Fibroblast of peridontal ligament (primary cell): Measurements from ENCODE around the gene AGBL4.

Source experiments
- DNase-seq: peaks from one replicate; pipeline ENCODE4 v3.0.0-alpha.2; 2010; ENCODE audit errors: extremely low read depth

AGBL4 gene

DNA sequence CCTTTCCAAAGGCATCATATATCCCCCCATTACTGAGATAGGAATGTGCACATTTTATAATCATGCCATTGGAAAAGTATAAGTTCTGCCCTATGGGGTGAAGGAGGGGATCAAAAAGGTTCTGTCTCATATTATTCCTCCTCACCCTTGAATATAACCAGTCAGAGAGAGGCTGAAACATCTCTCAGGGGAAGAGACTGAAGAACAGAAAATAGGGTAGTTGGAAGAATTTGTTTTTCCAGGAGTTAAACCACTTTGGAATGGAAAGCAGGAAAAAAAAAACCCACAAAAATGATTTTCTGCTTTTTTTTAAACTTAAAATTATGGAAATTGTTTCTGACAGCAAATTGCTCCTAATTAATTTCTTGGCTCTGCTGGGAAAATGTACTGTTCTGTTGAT is 1194.3 kb downstream of the AGBL4 start:
- DNase-seq: no peak

DNA sequence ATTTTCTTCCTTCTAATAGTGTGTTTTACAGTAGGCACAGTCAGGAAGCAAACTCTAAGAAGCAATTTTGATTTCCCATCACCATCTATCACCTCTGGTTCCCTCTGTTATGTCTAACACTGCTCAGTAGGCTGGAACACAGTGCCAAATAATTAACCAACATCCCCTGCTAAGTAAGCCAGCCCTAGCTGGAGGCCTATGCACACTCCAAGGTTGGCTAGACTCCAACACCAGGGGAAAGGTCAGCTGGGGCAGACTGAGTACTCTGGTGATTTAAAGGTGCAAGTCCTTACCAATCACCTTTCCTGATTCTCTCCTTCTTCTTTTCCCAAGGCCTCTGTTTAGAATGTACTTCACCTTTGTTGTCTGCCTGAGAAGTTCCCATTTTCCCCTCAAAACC is 1200.6 kb downstream of the AGBL4 start:
- no peak for DNase-seq

- DNase-seq: no peak
Measured at GRCh38 chr1:48820491-48820890, 1203.3 kb downstream of the AGBL4 start.

DNA sequence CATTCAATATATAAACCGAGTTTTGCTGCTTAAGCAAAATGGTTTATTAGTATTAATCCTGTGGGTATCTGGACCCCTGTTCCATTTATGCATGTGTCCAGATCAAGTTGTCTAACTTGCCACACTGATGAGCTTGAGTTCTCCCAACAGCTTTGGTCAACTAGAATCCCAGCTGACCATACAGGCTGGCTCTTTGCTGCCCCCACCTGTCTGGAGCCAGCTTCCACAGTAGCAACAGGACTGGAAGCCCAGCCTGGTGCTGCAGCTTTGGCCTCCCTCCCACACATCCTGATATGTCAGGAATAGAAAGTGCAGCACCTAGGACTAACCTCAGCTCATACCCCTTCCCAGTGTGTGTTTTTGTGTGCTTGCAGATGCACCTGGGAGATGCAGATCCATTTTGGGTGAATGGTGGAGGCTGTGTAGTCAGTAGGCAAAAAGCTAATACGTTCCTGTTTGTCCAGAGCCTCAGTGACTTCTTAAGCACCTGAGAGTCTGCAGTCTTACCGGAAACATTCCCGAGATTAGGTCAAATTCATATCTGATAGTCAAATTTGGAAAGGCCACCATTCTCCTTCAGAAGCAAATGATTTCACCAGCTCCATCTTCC is 1206.1 kb downstream of the AGBL4 start:
- DNase-seq: peak; percentile 45

DNA sequence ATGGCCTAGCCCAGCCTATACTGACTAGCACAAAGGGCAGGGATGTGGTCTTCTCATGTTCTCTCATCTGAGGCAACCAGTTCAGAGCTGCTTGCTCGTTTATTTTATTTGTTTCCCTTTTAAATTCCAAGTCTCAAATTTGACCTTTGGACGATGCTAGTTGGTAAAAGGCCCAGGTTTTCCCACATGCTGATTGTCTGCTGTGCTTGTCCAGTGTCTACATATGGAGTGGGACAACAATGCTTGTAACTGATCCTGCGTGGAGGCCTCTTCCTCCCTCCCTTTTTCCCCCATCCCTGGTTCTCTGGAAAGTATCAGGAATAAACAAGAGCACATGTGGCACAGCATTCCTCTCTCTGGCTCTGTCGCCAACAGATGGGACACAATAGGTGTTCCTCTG is 1213.0 kb downstream of the AGBL4 start:
- DNase-seq: peak; percentile 58

- no peak for DNase-seq
Measured at GRCh38 chr1:48808496-48808895, 1215.3 kb downstream of the AGBL4 start.

DNA sequence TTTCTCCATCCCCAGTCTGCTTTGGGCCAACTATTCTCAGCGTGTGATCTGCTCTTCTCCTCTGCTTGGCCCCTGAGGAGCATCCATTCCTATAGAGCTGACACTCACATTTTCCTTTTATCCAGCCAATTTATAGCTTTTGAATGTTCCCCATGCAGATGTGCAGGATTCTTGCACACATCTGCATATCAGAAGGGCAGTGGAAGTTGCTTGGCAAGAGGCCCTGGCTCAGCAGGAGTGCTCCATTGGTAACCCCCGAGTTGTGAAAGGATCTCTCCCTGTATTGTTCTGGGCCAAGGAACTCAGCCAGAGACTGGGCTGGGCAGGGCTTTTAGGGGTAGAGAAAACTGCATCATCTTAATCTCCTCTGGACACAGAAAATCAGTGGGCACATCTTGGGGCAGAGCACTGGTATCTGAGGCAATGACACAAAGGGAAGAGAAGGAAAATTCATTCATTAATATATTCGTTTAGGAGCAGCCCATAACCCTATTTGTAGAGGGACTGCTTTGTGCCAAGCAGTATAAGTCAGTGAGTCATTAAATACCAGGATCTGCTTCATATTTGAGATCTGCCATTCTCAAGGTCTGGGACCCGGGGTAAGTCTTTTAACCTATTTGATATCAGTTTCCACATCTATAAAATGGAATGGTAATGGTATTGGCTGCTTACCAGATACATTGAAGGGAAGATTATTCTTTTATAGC is 1216.0 kb downstream of the AGBL4 start:
- DNase-seq: peak; percentile 17

DNA sequence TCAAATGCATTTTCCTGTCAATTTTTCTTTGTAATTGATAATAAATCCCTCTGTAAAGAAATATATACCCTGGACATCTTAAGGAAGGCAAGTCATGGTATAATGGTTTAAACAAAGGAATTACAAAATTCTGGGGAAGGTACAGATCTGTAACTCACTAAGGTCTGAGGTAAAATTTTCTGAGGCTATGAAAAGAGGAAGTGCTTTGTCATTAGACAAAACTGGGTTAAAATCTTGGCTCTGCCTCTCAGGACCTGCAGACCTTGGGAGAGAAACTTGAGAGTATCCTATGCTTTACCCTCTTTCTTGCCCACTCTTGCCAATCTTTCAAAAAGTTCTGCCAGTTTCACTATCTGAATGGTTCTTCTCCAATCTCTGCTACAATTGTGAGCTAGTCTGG is 1220.3 kb downstream of the AGBL4 start:
- DNase-seq: no peak

GRCh38 chr1:48794816-48795215 is 1228.9 kb downstream of the AGBL4 start:
- no peak for DNase-seq

- no peak for DNase-seq
Measured at GRCh38 chr1:48793863-48794262, 1229.9 kb downstream of the AGBL4 start.

DNA sequence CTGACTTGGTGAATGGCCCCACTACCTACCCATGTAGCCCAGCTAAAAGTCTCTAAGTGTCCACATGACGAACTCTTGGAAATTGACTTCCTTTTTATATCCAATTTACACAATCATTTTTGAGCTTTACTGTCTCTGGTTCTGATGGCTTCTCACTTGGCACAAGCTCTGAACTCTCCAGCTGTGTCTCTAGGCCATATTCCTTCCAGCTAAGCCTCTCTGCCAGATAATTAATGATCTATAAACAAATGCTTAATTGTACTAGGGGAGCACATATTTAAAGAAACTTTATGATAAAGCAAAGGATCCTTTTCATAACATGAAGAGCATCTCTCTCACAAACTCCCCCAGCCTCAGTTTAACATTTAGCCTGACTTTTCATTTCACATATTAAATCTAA is 1230.8 kb downstream of the AGBL4 start:
- no peak for DNase-seq

DNA sequence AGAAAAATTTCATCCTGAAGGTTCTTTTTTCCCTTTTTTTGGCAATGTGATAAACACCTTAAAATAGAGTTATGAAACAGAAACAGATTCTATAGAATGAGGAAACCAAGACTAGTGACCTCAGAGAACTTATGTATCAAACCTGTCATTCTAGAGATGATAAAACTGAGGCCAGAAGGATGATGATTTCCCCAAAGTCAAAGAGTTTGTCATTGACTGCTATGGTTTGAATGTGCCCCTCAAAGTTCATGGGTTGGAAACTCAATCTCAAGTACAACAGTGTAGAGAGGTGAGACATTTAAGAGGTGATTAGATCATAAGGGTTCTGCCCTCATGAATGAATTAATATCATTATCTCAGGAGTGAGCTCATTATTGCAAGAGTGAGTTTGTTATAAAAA is 1233.4 kb downstream of the AGBL4 start:
- no peak for DNase-seq

- no peak for DNase-seq
Measured at GRCh38 chr1:48789903-48790302, 1233.9 kb downstream of the AGBL4 start.

DNA sequence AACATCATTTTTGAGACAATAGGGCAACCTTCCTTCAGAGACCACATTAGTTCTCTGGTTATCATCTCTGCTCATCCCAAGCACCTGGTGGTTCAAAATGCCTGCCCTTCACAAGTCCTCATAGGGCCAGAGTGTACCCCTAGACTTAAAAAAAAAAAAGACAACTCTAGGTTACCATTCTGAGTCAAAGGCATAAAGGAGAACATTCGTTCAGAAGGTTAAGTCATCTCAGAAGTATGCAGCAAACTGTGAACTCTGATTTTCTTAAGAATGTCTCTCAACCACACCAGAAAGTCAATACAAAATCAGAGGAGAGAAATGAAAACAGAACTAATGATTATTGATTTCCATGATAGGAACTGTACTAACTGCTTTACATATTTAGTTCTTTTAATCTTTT is 1237.9 kb downstream of the AGBL4 start:
- DNase-seq: no peak

- no peak for DNase-seq
Measured at GRCh38 chr1:48784301-48784700, 1239.5 kb downstream of the AGBL4 start.

DNA sequence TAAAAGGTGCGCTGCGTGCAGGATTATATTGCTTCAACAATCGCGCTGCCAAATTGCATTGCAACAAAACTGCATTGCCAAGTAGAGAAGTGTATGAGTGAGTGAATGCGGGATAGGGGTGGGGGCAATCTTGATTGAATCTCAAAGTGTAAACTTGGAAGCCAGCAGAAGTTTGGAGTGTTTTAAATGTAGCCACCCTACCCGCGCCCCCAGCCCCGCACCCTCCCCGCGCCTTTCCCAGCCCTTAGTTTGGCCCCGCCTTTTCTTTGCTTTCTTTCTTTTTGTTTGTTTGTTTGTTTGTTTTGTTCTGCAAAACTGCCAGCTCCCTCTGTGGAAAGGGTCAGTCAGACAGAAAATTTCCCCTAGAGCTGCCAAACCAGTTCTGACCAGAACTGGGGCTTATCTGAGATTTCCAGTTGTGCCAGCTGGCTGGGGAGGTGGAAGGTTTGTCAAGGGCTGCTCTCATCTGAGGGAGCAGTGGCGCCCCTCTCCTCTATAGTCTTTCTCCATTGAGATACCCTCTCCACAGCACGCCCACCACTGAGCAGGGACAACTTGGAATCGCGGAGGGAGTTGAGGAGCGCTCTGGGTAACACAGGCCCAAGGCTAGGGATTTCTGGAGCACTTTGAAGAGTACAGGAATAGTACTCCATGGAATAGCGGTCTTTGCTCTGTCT is 1246.4 kb downstream of the AGBL4 start:
- no peak for DNase-seq

DNA sequence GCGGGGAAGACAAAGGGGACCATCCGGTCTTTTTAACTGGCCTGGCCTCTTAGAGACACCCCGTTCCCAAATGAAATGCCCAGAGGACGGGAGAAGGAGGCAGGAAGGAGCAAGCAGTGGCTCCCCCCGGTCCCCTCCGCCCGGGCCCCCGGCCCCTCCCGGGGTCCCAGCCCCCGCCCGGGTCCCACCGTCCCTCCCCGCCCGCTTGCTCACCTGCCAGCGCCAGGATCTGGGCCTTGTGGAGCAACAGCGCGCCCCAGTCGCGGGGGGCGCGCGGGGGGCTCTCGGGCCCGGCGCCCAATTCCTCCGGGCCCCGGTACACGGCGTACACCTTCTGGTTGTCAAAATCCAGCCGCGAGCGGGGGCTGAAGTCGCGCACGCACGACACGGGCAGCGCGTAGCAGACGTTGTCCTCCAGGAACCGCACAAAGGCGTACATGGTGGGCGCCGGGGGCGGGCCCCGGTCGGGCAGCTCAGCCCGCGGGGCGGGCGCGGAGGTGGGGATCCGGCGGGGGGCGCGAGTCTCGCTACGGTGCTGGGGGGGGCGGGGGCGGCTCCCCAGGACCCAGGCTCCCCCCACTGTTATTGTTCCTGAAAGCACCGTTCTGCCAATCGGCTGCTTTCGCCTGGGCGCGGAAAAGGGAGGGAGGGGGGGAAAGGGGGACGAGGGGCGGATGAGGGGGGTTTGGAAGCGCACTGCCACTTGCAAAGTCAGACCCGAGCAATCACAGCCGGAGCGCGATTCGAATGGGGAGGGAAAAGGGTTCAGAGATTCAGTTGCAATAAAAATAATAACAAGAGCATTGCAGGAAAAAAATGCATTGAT is 1247.1 kb downstream of the AGBL4 start, which contains the start of gene BEND5:
BEND5 (minus strand) TSS at position 499 of the 826 bp plus-strand sequence; CDS start at position 439, 60 bp downstream.
- no peak for DNase-seq

- no peak for DNase-seq
Measured at GRCh38 chr1:48775831-48776392, 1247.8 kb downstream of the AGBL4 start.

DNA sequence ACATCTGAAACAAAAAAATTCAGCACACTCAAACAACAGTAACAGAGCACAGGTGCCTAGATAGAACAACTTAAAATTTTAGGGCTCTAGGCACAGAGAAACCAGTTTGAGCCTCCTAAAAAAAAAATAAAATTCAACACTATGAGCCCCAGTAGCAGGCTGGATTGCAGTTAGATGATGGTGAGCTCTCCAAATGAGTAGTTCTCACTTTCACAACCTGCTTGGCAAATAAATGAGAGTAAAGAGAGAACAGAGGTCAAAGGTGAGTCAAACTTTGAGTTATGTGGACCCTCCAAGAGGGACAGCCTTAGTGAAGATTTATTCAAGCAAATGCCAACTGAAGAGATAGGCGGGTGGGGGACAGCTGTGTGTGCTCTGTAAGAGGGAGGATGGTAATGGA is 1250.6 kb downstream of the AGBL4 start:
- no peak for DNase-seq

DNA sequence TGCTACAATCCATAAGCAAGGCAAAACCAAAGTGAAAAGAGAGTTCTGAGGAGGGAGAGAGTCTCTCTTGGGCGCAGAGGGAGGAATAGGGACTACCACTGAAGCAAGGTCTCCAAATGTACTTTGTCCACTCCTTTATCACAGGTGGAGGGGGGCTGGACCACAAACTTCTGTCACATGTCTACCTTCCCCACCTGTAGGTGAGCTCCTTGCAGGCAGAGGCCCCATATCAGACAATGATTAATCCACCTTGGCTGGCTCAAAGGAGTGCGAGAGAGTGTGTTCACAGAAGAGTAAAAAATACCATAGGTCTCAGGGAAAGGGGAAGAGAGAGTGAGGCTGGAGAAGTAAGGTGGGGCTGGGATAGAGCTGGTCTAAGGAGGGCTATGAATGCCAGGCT is 1251.5 kb downstream of the AGBL4 start:
- no peak for DNase-seq

DNA sequence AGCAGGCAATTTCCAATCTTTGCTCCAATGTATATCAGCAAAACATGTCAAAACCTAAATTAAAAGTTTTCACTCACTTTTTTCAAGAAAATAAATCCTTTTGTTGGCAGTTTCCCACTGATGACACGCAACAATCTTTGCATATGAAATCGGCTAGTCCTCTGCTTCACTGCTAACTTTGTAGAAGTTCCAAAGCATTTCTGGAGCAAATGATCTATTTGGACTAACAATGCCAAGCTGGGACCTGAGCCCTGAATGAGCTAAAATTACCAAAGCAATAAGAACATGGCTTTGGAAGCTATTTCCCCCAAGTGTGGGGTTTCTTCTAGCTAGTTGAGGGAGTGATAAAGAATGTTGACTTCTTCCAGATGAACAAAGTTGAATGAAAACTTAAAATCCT is 1252.2 kb downstream of the AGBL4 start:
- peak; percentile 25 for DNase-seq

GRCh38 chr1:48767975-48768510 is 1255.7 kb downstream of the AGBL4 start:
- no peak for DNase-seq
